IMR-90 (cell line): Measurements from ENCODE around the gene PATL2. TPM values are rescaled to one million over a fixed set of nuclear protein-coding genes. Genes with fewer than 3 reads are reported as not detected.

Source experiments
- ATAC-seq: fragments of 200-7000 bp; cut with Tn5 transposase; 2 replicates; pipeline ENCODE4 v1.9.1; 2020; ENCODE audit warnings: low read depth, mild to moderate bottlenecking, moderate library complexity
- BruUV-seq: library from RNA; stranded (reverse); fragments of 400-500 nt; replicated peaks from 2 replicates; lab custom pipeline; 2021; lab: Mats Ljungman, UMichigan
- CTCF ChIA-PET: fragments of 300-600 bp; formaldehyde crosslinking; extraction: SDS; loops from one replicate; lab custom pipeline; 2021; ENCODE audit warnings: antibody characterized with exemption; lab: Yijun Ruan, JAX
- POLR2A ChIA-PET: fragments of 300-600 bp; sonication (Branson Sonifier 250); formaldehyde crosslinking; loops from one replicate; lab custom pipeline; 2022; ENCODE audit warnings: antibody characterized with exemption; ENCODE audit not compliant: unreplicated experiment; lab: Charles Lee
- DNase-seq: peaks from one replicate; pipeline ENCODE4 v3.0.0; 2013
- H2AFZ ChIP-seq: replicated peaks from 2 replicates; pipeline ENCODE3; 2013; ENCODE audit warnings: low read length, mild to moderate bottlenecking; ENCODE audit not compliant: poor library complexity
- H2AK5ac ChIP-seq: 2 replicates; pipeline ENCODE4 v1.6.1; 2013; ENCODE audit warnings: low read depth, low read length, inconsistent platforms
- H2AK9ac ChIP-seq: replicated peaks from 2 replicates; pipeline ENCODE3; 2013; ENCODE audit warnings: mild to moderate bottlenecking, low read depth, low read length, moderate library complexity; ENCODE audit not compliant: poor library complexity
- H2BK120ac ChIP-seq: 2 replicates; pipeline ENCODE4 v1.6.1; 2013; ENCODE audit warnings: low read depth, low read length, inconsistent platforms
- H2BK15ac ChIP-seq: 3 replicates; pipeline ENCODE4 v1.6.1; 2013; ENCODE audit warnings: low read depth, low read length, inconsistent platforms
- H2BK20ac ChIP-seq: 2 replicates; pipeline ENCODE4 v1.6.1; 2013; ENCODE audit warnings: low read depth, mild to moderate bottlenecking, inconsistent platforms, low read length, moderate library complexity
- H2BK5ac ChIP-seq: 2 replicates; pipeline ENCODE4 v1.6.1; 2013; ENCODE audit warnings: mild to moderate bottlenecking, low read depth, low read length, inconsistent platforms; ENCODE audit not compliant: poor library complexity, severe bottlenecking
- H3K14ac ChIP-seq: replicated peaks from 2 replicates; pipeline ENCODE4 v1.6.1; 2013; ENCODE audit warnings: low read depth, low read length, inconsistent platforms
- H3K18ac ChIP-seq: 2 replicates; pipeline ENCODE4 v1.6.1; 2013; ENCODE audit warnings: low read depth, low read length, control low read depth
- H3K23ac ChIP-seq: 2 replicates; pipeline ENCODE4 v1.6.1; 2013; ENCODE audit warnings: low read depth, low read length, inconsistent platforms
- H3K27ac ChIP-seq: 2 replicates; pipeline ENCODE4 v1.5.1; 2013; ENCODE audit warnings: mild to moderate bottlenecking, control low read depth, low read length; ENCODE audit not compliant: insufficient read depth
- H3K27me3 ChIP-seq: 2 replicates; pipeline ENCODE4 v1.6.1; 2013; ENCODE audit warnings: low read length; ENCODE audit not compliant: control insufficient read depth, insufficient read depth
- H3K36me3 ChIP-seq: 2 replicates; pipeline ENCODE4 v1.6.1; 2013; ENCODE audit warnings: low read length, mixed read lengths; ENCODE audit not compliant: control insufficient read depth, insufficient read depth
- H3K4ac ChIP-seq: 2 replicates; pipeline ENCODE4 v1.6.1; 2013; ENCODE audit warnings: low read depth, low read length, inconsistent platforms
- H3K4me1 ChIP-seq: 2 replicates; pipeline ENCODE4 v1.6.1; 2013; ENCODE audit warnings: low read length, mixed read lengths; ENCODE audit not compliant: control insufficient read depth, insufficient read depth
- H3K4me2 ChIP-seq: 2 replicates; pipeline ENCODE4 v1.6.1; 2013; ENCODE audit warnings: low read depth, mild to moderate bottlenecking, control low read depth, low read length, moderate library complexity
- H3K4me3 ChIP-seq: 2 replicates; pipeline ENCODE4 v1.5.1; 2013; ENCODE audit warnings: low read depth, mild to moderate bottlenecking, control low read depth, low read length, moderate library complexity; ENCODE audit not compliant: insufficient read depth
- H3K56ac ChIP-seq: 2 replicates; pipeline ENCODE4 v1.6.1; 2013; ENCODE audit warnings: low read length, inconsistent platforms; ENCODE audit not compliant: insufficient read depth; ENCODE audit errors: extremely low read depth
- H3K79me1 ChIP-seq, 2 experiments: 2 replicates each; pipeline ENCODE4 v1.6.1; 2013; ENCODE audit warnings: low read length in 2 of 2, inconsistent platforms in 1 of 2, low read depth in 1 of 2
- H3K9ac ChIP-seq: 2 replicates; pipeline ENCODE4 v1.6.1; 2013; ENCODE audit warnings: low read depth, low read length, control low read depth
- H3K9me1 ChIP-seq: 2 replicates; pipeline ENCODE4 v1.6.1; 2013; ENCODE audit warnings: low read length, inconsistent platforms; ENCODE audit not compliant: insufficient read depth
- H3K9me3 ChIP-seq: 2 replicates; pipeline ENCODE4 v1.6.1; 2013; ENCODE audit warnings: low read length; ENCODE audit not compliant: control insufficient read depth, insufficient read depth
- H4K20me1 ChIP-seq: 2 replicates; pipeline ENCODE4 v1.6.1; 2013; ENCODE audit warnings: low read length, inconsistent platforms; ENCODE audit not compliant: insufficient read depth
- H4K5ac ChIP-seq: 2 replicates; pipeline ENCODE4 v1.6.1; 2013; ENCODE audit warnings: mild to moderate bottlenecking, low read depth, low read length, control low read depth
- H4K8ac ChIP-seq, 2 experiments: 2 replicates each; pipeline ENCODE4 v1.6.1; 2013; ENCODE audit warnings: low read depth in 2 of 2, low read length in 2 of 2, control low read depth in 1 of 2, inconsistent platforms in 1 of 2
- H4K91ac ChIP-seq: 2 replicates; pipeline ENCODE4 v1.6.1; 2013; ENCODE audit warnings: low read depth, low read length, inconsistent platforms; ENCODE audit not compliant: insufficient read depth
- POLR2A ChIP-seq: IDR thresholded peaks from 2 replicates; pipeline ENCODE4 v1.6.1; 2012; ENCODE audit warnings: mild to moderate bottlenecking, low read depth, low read length
- RFX5 ChIP-seq: IDR thresholded peaks from 2 replicates; pipeline ENCODE4 v1.8.0; 2012; ENCODE audit warnings: low read depth, mild to moderate bottlenecking, low read length, moderate library complexity
- WGBS, 2 experiments: methylation state at CpG; one replicate each; pipeline versions ENCODE4 v1.1.5 to v1.1.7; 2013; ENCODE audit warnings: missing lambda C conversion rate in 2 of 2; ENCODE audit not compliant: insufficient read length in 1 of 2; ENCODE audit errors: extremely low coverage in 2 of 2; 5-methylcytosine and 5-hydroxymethylcytosine counted together
- dilution Hi-C: fragments of 300-500 bp; cut with HindIII; formaldehyde crosslinking; loops from one replicate; pipeline ENCODE4 v1.14.3; 2018; ENCODE audit warnings: low sequenced_read_pairs; ENCODE audit not compliant: unreplicated experiment
- in situ Hi-C: fragments of 300-500 bp; cut with MboI; formaldehyde crosslinking; loops from 3 replicates; pipeline ENCODE4 v1.14.3; 2019; ENCODE audit warnings: low sequenced_read_pairs, inconsistent platforms, mixed read lengths
- intact Hi-C: fragments of 100-400 bp; cut with micrococcal nuclease; formaldehyde crosslinking; loops from 2 replicates; pipeline ENCODE4 v1.10.0; 2022
- polyA plus RNA-seq, 3 experiments: library from polyadenylated mRNA; depleted of rRNA; stranded (reverse); fragments of >200 nt; gene quantifications; 2 replicates each; pipeline ENCODE4 v1.2.3, GENCODE V29; 2012; ENCODE audit warnings: low replicate concordance in 1 of 3
- total RNA-seq: library from RNA; depleted of rRNA; stranded (reverse); fragments of >200 nt; gene quantifications from 2 replicates; pipeline ENCODE4 v1.2.3, GENCODE V29; 2012

PATL2 gene
- total and polyA plus RNA-seq, 2 of the 4 experiments (the other 2 are of a cell fraction): 0.10 TPM; not detected in 1

- Histone ChIP-seq H4K20me1 (no peaks in the 10 kb centered on the region), H3K27me3 (no peaks in the 10 kb centered on the region), H2BK5ac (no peak overlapping the region), H3K23ac (no peak overlapping the region), H3K79me1 (peaks cover 20 to 23% of the 10 kb centered on the region in 2 experiments), H3K14ac (no peak overlapping the region), H3K4me1 (peaks cover 2% of the 10 kb centered on the region; the same call in 1 of the 2 replicates), H3K27ac (no peak overlapping the region), H4K91ac (no peak overlapping the region), H2BK120ac (no peak overlapping the region), H3K36me3 (peaks cover 21% of the 10 kb centered on the region), H2AK5ac (no peak overlapping the region), H3K9me1 (0 out of 2 replicates have a peak, but pooled peaks cover 2% of the 10 kb centered on the region), H3K56ac (no peak overlapping the region), H3K4me2 (no peak overlapping the region), H4K8ac (no peak overlapping the region), H3K9ac (no peak overlapping the region), H3K4me3 (no peak overlapping the region), H3K18ac (no peak overlapping the region), H3K9me3 (peaks cover 5% of the 10 kb centered on the region), H2AK9ac (no peak overlapping the region), H2BK15ac (no peak overlapping the region), H4K5ac (no peak overlapping the region), H2BK20ac (no peak overlapping the region), H3K4ac (no peak overlapping the region), H2AFZ (no peak overlapping the region)
- no TSS peak for BruUV-seq
- dilution Hi-C loops (no loop called here), in situ Hi-C loops (no loop called here), intact Hi-C loops (no loop called here)
- ChIA-PET POLR2A (no interaction called here), CTCF (no interaction called here)
- ATAC-seq (no peak), DNase-seq (no peak)
- 100% methylated on average over 1 of the region's 1 CpG; no CpG with 5 or more reads in 1 of the 2 experiments for WGBS, 2 experiments
- TF ChIP-seq RFX5: no peak
- TF ChIP-seq POLR2A: no peak
These were observed 74.1 kb downstream of the PATL2 start for GRCh38 chr15:44636976-44637375.
